Astrocyte (in vitro differentiated cells and primary cell): ENCODE measurements around the gene LHPP. TPM values are rescaled to one million over a fixed set of nuclear protein-coding genes. Genes with fewer than 3 reads are reported as not detected.
A peak's percentile ranks its signal among the peaks of the same experiment; 100 is the strongest.

ENCODE experiments used
- DNase-seq: peaks from one replicate; pipeline ENCODE4 v3.0.0-alpha.2; 2010; ENCODE audit warnings: low read depth
- FAIRE-seq: peaks from 2 replicates; lab custom pipeline; 2011; peaks lifted over from hg19 to GRCh38; lab: Jason Lieb, UNC
- H2AFZ ChIP-seq: 2 replicates; pipeline ENCODE4 v1.6.0; 2012; ENCODE audit warnings: low read depth, low read length, inconsistent platforms
- H3K27ac ChIP-seq: 2 replicates; pipeline ENCODE4 v1.5.1; 2011; ENCODE audit warnings: low read depth, low read length, inconsistent platforms
- H3K27me3 ChIP-seq: 2 replicates; pipeline ENCODE4 v1.6.0; 2011; ENCODE audit warnings: low read length, inconsistent platforms; ENCODE audit not compliant: insufficient read depth
- H3K36me3 ChIP-seq: 2 replicates; pipeline ENCODE4 v1.5.1; 2011; ENCODE audit warnings: low read length, inconsistent platforms; ENCODE audit not compliant: insufficient read depth
- H3K4me1 ChIP-seq: 2 replicates; pipeline ENCODE4 v1.5.1; 2011; ENCODE audit warnings: low read length, inconsistent platforms; ENCODE audit not compliant: insufficient read depth
- H3K4me2 ChIP-seq: 2 replicates; pipeline ENCODE4 v1.6.0; 2012; ENCODE audit warnings: low read length, inconsistent platforms
- H3K4me3 ChIP-seq: 2 replicates; pipeline ENCODE4 v1.5.1; 2011; ENCODE audit warnings: low read depth, mild to moderate bottlenecking, low read length, inconsistent platforms; ENCODE audit not compliant: insufficient read depth
- H3K79me2 ChIP-seq: 2 replicates; pipeline ENCODE4 v1.6.0; 2012; ENCODE audit warnings: mild to moderate bottlenecking, low read length, inconsistent platforms; ENCODE audit not compliant: insufficient read depth
- H3K9ac ChIP-seq: 2 replicates; pipeline ENCODE4 v1.6.0; 2012; ENCODE audit warnings: mild to moderate bottlenecking, low read length, inconsistent platforms
- H3K9me3 ChIP-seq: 2 replicates; pipeline ENCODE4 v1.5.1; 2012; ENCODE audit warnings: low read depth, mild to moderate bottlenecking, low read length, inconsistent platforms; ENCODE audit not compliant: insufficient read depth
- H4K20me1 ChIP-seq: 2 replicates; pipeline ENCODE4 v1.6.0; 2012; ENCODE audit warnings: low read length, inconsistent platforms; ENCODE audit not compliant: insufficient read depth
- H3K27ac Mint-ChIP-seq: one replicate; pipeline ENCODE4 v1.8.0; 2021; ENCODE audit warnings: mild to moderate bottlenecking, mixed read lengths; ENCODE audit not compliant: unreplicated experiment
- H3K27me3 Mint-ChIP-seq: one replicate; pipeline ENCODE4 v1.8.0; 2021; ENCODE audit warnings: low read depth, mixed read lengths; ENCODE audit not compliant: unreplicated experiment
- H3K36me3 Mint-ChIP-seq: one replicate; pipeline ENCODE4 v1.8.0; 2021; ENCODE audit warnings: low read depth, mixed read lengths; ENCODE audit not compliant: unreplicated experiment
- H3K4me1 Mint-ChIP-seq: one replicate; pipeline ENCODE4 v1.8.0; 2021; ENCODE audit warnings: low read depth, mixed read lengths; ENCODE audit not compliant: unreplicated experiment
- H3K4me3 Mint-ChIP-seq: one replicate; pipeline ENCODE4 v1.8.0; 2021; ENCODE audit warnings: mild to moderate bottlenecking, moderate library complexity, mixed read lengths; ENCODE audit not compliant: unreplicated experiment
- H3K9me3 Mint-ChIP-seq: one replicate; pipeline ENCODE4 v1.8.0; 2021; ENCODE audit warnings: mild to moderate bottlenecking, mixed read lengths; ENCODE audit not compliant: unreplicated experiment
- CTCF ChIP-seq: IDR thresholded peaks from 2 replicates; pipeline ENCODE4 v1.5.1; 2011; ENCODE audit warnings: low read depth, mild to moderate bottlenecking, inconsistent platforms, low read length, moderate library complexity; ENCODE audit not compliant: insufficient read depth
- EZH2 ChIP-seq: IDR thresholded peaks from 2 replicates; pipeline ENCODE4 v1.6.1; 2012; ENCODE audit warnings: mild to moderate bottlenecking, low read length, inconsistent platforms; ENCODE audit not compliant: insufficient read depth
- total RNA-seq: library from RNA; stranded (reverse); gene quantifications from 2 replicates; pipeline ENCODE4 v1.2.1, GENCODE V29; 2021

Gene LHPP
- total RNA-seq, 1 donor from 2014 or later: 6.9 TPM

DNA sequence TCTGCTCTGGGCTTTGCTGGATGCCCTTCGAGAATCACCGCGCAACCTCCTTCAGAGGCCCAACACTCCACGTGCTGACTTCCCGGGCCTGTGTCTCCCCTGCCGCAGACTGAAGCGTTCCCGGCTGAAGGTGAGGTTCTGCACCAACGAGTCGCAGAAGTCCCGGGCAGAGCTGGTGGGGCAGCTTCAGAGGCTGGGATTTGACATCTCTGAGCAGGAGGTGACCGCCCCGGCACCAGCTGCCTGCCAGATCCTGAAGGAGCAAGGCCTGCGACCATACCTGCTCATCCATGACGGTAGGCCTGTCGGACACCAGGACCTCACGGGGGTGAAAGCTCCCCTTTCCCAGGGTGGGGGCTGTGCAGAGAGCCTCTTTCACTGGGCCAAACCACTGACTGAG is 22.4 kb downstream of the LHPP start:
- Histone ChIP-seq H3K27ac (no peak overlapping the region), H3K4me1 (no peaks in the 10 kb centered on the region), H2AFZ (no peak overlapping the region), H3K36me3 (no peaks in the 10 kb centered on the region), H4K20me1 (peaks cover 10% of the 10 kb centered on the region), H3K9ac (no peak overlapping the region), H3K4me3 (no peak overlapping the region), H3K79me2 (no peaks in the 10 kb centered on the region), H3K4me2 (no peak overlapping the region), H3K9me3 (no peaks in the 10 kb centered on the region), H3K27me3 (no peaks in the 10 kb centered on the region)
- DNase-seq: no peak
- TF ChIP-seq EZH2 (no peak), CTCF (no peak)
- Mint-ChIP-seq H3K4me3 (no peak overlapping the region), H3K4me1 (no peaks in the 10 kb centered on the region), H3K27ac (no peak overlapping the region), H3K27me3 (peaks cover 8% of the 10 kb centered on the region), H3K36me3 (peaks cover 27% of the 10 kb centered on the region), H3K9me3 (peaks cover 5% of the 10 kb centered on the region)
- FAIRE-seq: no peak

GRCh38 chr10:124484661-124485060 is 23.0 kb downstream of the LHPP start:
- no peaks in the 10 kb centered on the region for H3K4me1 ChIP-seq
- H3K4me1 Mint-ChIP-seq: no peaks in the 10 kb centered on the region
- H3K4me3 Mint-ChIP-seq: peak overlapping the region; percentile 64
- no peak overlapping the region for H3K4me2 ChIP-seq
- H3K27me3 Mint-ChIP-seq: peaks cover 8% of the 10 kb centered on the region
- H3K4me3 ChIP-seq: no peak overlapping the region
- H3K9me3 ChIP-seq: no peaks in the 10 kb centered on the region
- H3K27ac Mint-ChIP-seq: no peak overlapping the region
- peaks cover 27% of the 10 kb centered on the region for H3K36me3 Mint-ChIP-seq
- DNase-seq: no peak
- no peak for TF ChIP-seq EZH2
- no peak for TF ChIP-seq CTCF
- FAIRE-seq: no peak
- H3K36me3 ChIP-seq: no peaks in the 10 kb centered on the region
- no peaks in the 10 kb centered on the region for H3K27me3 ChIP-seq
- H2AFZ ChIP-seq: no peak overlapping the region
- no peaks in the 10 kb centered on the region for H3K79me2 ChIP-seq
- H3K9ac ChIP-seq: no peak overlapping the region
- peaks cover 5% of the 10 kb centered on the region for H3K9me3 Mint-ChIP-seq
- H3K27ac ChIP-seq: no peak overlapping the region
- peaks cover 10% of the 10 kb centered on the region for H4K20me1 ChIP-seq

DNA sequence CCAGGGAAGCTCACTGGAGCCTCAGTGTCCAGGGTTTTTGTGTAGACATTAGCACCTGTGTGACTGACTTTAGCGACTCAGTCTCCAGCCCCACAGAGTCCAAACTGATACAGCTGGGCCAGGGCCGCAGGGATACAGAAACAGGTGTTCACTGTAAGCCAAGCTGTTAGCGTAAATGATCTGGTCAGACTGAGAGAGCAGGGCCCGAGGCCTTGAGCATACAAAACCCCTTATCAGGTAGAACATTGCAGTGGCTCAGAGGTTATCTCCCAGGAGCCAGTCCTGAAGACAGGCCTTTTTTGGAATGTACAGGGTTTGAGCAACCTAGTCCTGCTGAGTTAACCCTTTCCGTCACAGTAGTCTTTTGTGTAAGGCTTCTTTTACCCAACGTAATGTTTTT is 25.0 kb downstream of the LHPP start:
- Histone ChIP-seq H3K36me3 (no peaks in the 10 kb centered on the region), H3K4me1 (no peaks in the 10 kb centered on the region), H3K9me3 (no peaks in the 10 kb centered on the region), H3K27ac (no peak overlapping the region), H3K9ac (no peak overlapping the region), H3K4me3 (no peak overlapping the region), H3K4me2 (no peak overlapping the region), H3K79me2 (no peaks in the 10 kb centered on the region), H2AFZ (no peak overlapping the region), H4K20me1 (peaks cover 8% of the 10 kb centered on the region), H3K27me3 (no peaks in the 10 kb centered on the region)
- Mint-ChIP-seq H3K27me3 (peaks cover 7% of the 10 kb centered on the region), H3K27ac (no peak overlapping the region), H3K36me3 (peaks cover 28% of the 10 kb centered on the region), H3K4me1 (no peaks in the 10 kb centered on the region), H3K4me3 (no peak overlapping the region), H3K9me3 (peaks cover 5% of the 10 kb centered on the region)
- no peak for FAIRE-seq
- TF ChIP-seq CTCF (no peak), EZH2 (no peak)
- DNase-seq: no peak
